GM12878 (cell line): ENCODE data around the gene KLHL8. TPM values are rescaled to one million over a fixed set of nuclear protein-coding genes. Genes with fewer than 3 reads are reported as not detected.

Experiments
- ATAC-seq: fragments of 200-7000 bp; cut with Tn5 transposase; 3 replicates; pipeline ENCODE4 v1.9.1; 2020; ENCODE audit warnings: mild to moderate bottlenecking, moderate library complexity
- BruUV-seq: library from RNA; stranded (reverse); fragments of 400-500 nt; replicated peaks from 2 replicates; lab custom pipeline; 2021; lab: Mats Ljungman, UMichigan
- CTCF ChIA-PET: fragments of 300-600 bp; sonication (Branson Sonifier 250); formaldehyde crosslinking; extraction: SDS; loops from one replicate; lab custom pipeline; 2021; ENCODE audit warnings: inconsistent platforms; lab: Yijun Ruan, JAX
- POLR2A ChIA-PET: fragments of 350-600 bp; formaldehyde crosslinking; extraction: SDS; loops from one replicate; lab custom pipeline; 2021; ENCODE audit warnings: inconsistent platforms; lab: Charles Lee
- RAD21 ChIA-PET: fragments of 300-600 bp; sonication (Branson Sonifier 250); formaldehyde crosslinking; loops from one replicate; lab custom pipeline; 2023; ENCODE audit warnings: antibody characterized with exemption; ENCODE audit not compliant: unreplicated experiment; lab: Charles Lee
- SMC1A ChIA-PET: fragments of 300-600 bp; sonication (Branson Sonifier 250); formaldehyde crosslinking; loops from one replicate; lab custom pipeline; 2023; ENCODE audit not compliant: unreplicated experiment, uncharacterized antibody; lab: Charles Lee
- DNase-seq: peaks from one replicate; pipeline ENCODE4 v3.0.0-alpha.2; 2011; ENCODE audit warnings: low read depth, low spot score
- FAIRE-seq: peaks from 3 replicates; lab custom pipeline; 2011; peaks lifted over from hg19 to GRCh38; lab: Jason Lieb, UNC
- H2AFZ ChIP-seq: 2 replicates; pipeline ENCODE4 v1.6.0; 2011; ENCODE audit warnings: low read depth, low read length, control low read depth; ENCODE audit not compliant: control insufficient read depth
- H3K27ac ChIP-seq: 2 replicates; pipeline ENCODE4 v1.5.1; 2011; ENCODE audit warnings: control low read depth; ENCODE audit not compliant: control insufficient read depth, insufficient read depth
- H3K27me3 ChIP-seq, 2 experiments: replicated peaks in 1 of 2; 2 replicates each; pipeline versions ENCODE4 v1.6.0 to v1.6.1; 2011; ENCODE audit warnings: low read length in 1 of 2; ENCODE audit not compliant: control insufficient read depth in 2 of 2, insufficient read depth in 2 of 2
- H3K36me3 ChIP-seq, 2 experiments: 2 replicates each; pipeline ENCODE4 v1.5.1; 2011; ENCODE audit warnings: low read length in 1 of 2; ENCODE audit not compliant: control insufficient read depth in 2 of 2, insufficient read depth in 2 of 2
- H3K4me1 ChIP-seq: 2 replicates; pipeline ENCODE4 v1.6.1; 2011; ENCODE audit warnings: mild to moderate bottlenecking, low read length, moderate library complexity, mixed read lengths; ENCODE audit not compliant: control insufficient read depth, insufficient read depth
- H3K4me2 ChIP-seq: 2 replicates; pipeline ENCODE4 v1.6.0; 2011; ENCODE audit warnings: control low read depth; ENCODE audit not compliant: control insufficient read depth, insufficient read depth
- H3K4me3 ChIP-seq: fragments of 200-600 bp; sonication (generic); 2 replicates; pipeline ENCODE4 v1.5.1; 2016
- H3K79me2 ChIP-seq: 2 replicates; pipeline ENCODE4 v1.6.0; 2011; ENCODE audit warnings: low read length; ENCODE audit not compliant: control insufficient read depth, insufficient read depth
- H3K9ac ChIP-seq: 2 replicates; pipeline ENCODE4 v1.8.0; 2011; ENCODE audit warnings: low read length, control low read depth, mixed read lengths; ENCODE audit not compliant: control insufficient read depth, insufficient read depth
- H3K9me3 ChIP-seq: replicated peaks from 3 replicates; pipeline ENCODE4 v1.5.1; 2011; ENCODE audit warnings: mild to moderate bottlenecking, low read length; ENCODE audit not compliant: control insufficient read depth, insufficient read depth
- H4K20me1 ChIP-seq: 2 replicates; pipeline ENCODE4 v1.6.0; 2011; ENCODE audit not compliant: control insufficient read depth, insufficient read depth
- PAX8 ChIP-seq: fragments of 450-650 bp; IDR thresholded peaks from 2 replicates; pipeline ENCODE4 v1.6.1; 2017; ENCODE audit warnings: mild to moderate bottlenecking, moderate library complexity
- RCOR1 ChIP-seq: conservative IDR thresholded peaks from 2 replicates; pipeline ENCODE4 v1.6.1; 2012; ENCODE audit warnings: low read depth, low read length, improper control_type of control experiment
- SMAD1 ChIP-seq: fragments of 450-650 bp; IDR thresholded peaks from 2 replicates; pipeline ENCODE4 v1.6.1; 2018; ENCODE audit warnings: mild to moderate bottlenecking, low read depth; ENCODE audit not compliant: partially characterized antibody
- TARDBP ChIP-seq: IDR thresholded peaks from 2 replicates; pipeline ENCODE4 v1.6.1; 2016; ENCODE audit warnings: borderline replicate concordance
- WGBS: methylation state at CpG from one replicate; pipeline ENCODE4 v1.1.6; 2016; ENCODE audit warnings: low lambda C conversion rate; ENCODE audit not compliant: insufficient replicate concordance, insufficient coverage; ENCODE audit errors: missing lambda C conversion rate; 5-methylcytosine and 5-hydroxymethylcytosine counted together
- in situ Hi-C: fragments of 300-500 bp; cut with MboI; formaldehyde crosslinking; loops from 9 replicates; pipeline ENCODE4 v1.14.3; 2018; ENCODE audit warnings: mixed read lengths
- intact Hi-C: fragments of 100-400 bp; cut with micrococcal nuclease; formaldehyde crosslinking; loops from one replicate; pipeline ENCODE4 v1.14.2; 2022; ENCODE audit not compliant: unreplicated experiment
- polyA plus RNA-seq, 11 experiments: library from polyadenylated mRNA; depleted of rRNA in 4 of 11; unstranded in 6 of 11; stranded (reverse) in 5 of 11; fragments of >200 nt; fragmentation: Nextera tagmentation in 4 of 11; fragmentation: Illumina TruSeq in 1 of 11; extraction: Ambion mirVana in 4 of 11; extraction: Trizol in 1 of 11; gene quantifications; 1 replicate in 1 of 11; 2 replicates in 10 of 11; pipeline versions ENCODE4 v1.2.1 to v1.2.3, GENCODE V29; 2011 to 2016; ENCODE audit warnings: inconsistent platforms in 2 of 11, missing spikeins in 2 of 11, low read depth in 1 of 11
- total RNA-seq, 4 experiments: library from RNA; depleted of rRNA in 3 of 4; stranded (reverse); fragments of >200 nt in 3 of 4; fragmentation: Illumina TruSeq in 1 of 4; extraction: Trizol in 1 of 4; gene quantifications; 2 replicates each; pipeline versions ENCODE4 v1.2.1 to v1.2.3, GENCODE V29; 2013 to 2021
- TF ChIP-seq, protein P1 (sequence below): IDR thresholded peaks from 2 replicates; pipeline ENCODE4 v1.6.1; 2012; ENCODE audit warnings: mild to moderate bottlenecking, low read depth, low read length

The KLHL8 gene
- total and polyA plus RNA-seq, 10 of the 15 experiments (the other 5 are each of a cell fraction or from before 2014, with no cell fraction given) = 4.5 to 13.1 (median 9.0) TPM

DNA sequence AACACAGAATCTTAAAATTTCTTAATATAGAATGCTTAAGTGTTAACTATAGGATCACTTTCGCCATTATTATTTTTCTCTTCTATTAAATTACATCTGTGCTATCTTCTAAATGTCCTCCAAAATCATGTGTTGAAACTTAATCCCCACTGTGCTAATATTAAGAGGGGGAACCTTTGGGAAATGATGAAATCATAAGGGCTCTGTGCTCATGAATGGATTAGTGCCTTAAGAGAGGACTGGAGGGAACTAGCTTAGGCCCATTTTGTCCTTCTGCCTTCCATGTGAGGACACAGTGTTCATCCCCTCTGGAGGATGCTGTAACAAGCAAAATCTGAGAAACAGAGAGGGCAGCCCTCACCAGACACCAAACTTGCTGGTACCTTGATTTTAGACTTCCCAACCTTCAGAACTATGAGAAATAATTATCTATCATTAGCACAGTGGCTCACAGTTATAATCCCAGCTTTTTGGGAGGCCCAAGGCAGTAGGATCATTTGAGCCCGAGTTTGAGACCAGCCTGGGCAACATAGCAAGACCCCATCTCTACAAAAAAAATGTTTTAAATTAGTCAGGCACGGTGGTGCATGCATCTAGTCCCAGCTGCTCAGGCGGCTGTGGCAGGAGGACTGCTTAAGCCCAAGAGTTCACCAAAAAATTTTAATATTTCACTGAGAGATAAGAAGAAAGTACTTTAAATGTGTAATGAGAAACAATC, 26.3 kb downstream of the KLHL8 start:
- Histone ChIP-seq H3K4me2 (no peak overlapping the region), H3K9ac (no peak overlapping the region), H2AFZ (no peak overlapping the region), H3K27me3 (no peaks in the 10 kb centered on the region), H4K20me1 (no peaks in the 10 kb centered on the region), H3K36me3 (no peaks in the 10 kb centered on the region), H3K4me1 (peaks cover 3% of the 10 kb centered on the region; the same call in 1 of the 2 replicates), H3K79me2 (peaks cover 18% of the 10 kb centered on the region), H3K4me3 (no peak overlapping the region), H3K9me3 (no peaks in the 10 kb centered on the region), H3K27ac (no peak overlapping the region)
- DNase-seq (no peak), ATAC-seq (no peak), FAIRE-seq (no peak)
- ChIA-PET CTCF (interaction anchor here (2.3 kb wide), 1 partner anchor 43 kb away, joined by 12 read pairs; no protein-coding TSS in a partner anchor), RAD21 (interaction anchor here (0.6 to 1.4 kb wide), 2 partner anchors 25 to 41 kb away, joined by 3 to 4 read pairs; no protein-coding TSS in a partner anchor), POLR2A (no interaction called here), SMC1A (interaction anchor here (1.0 to 1.3 kb wide), 4 partner anchors 7 to 23 kb away, joined by 3 to 4 read pairs (median 3); no protein-coding TSS in a partner anchor)
- in situ Hi-C loops (no loop called here), intact Hi-C loops (no loop called here)
- WGBS = 79% methylated on average over 4 of the region's 4 CpGs
- BruUV-seq = no TSS peak
- no peak for TF ChIP-seq SMAD1
- TF ChIP-seq RCOR1 = no peak
- no peak for TF ChIP-seq TARDBP
- TF ChIP-seq, protein P1, sequence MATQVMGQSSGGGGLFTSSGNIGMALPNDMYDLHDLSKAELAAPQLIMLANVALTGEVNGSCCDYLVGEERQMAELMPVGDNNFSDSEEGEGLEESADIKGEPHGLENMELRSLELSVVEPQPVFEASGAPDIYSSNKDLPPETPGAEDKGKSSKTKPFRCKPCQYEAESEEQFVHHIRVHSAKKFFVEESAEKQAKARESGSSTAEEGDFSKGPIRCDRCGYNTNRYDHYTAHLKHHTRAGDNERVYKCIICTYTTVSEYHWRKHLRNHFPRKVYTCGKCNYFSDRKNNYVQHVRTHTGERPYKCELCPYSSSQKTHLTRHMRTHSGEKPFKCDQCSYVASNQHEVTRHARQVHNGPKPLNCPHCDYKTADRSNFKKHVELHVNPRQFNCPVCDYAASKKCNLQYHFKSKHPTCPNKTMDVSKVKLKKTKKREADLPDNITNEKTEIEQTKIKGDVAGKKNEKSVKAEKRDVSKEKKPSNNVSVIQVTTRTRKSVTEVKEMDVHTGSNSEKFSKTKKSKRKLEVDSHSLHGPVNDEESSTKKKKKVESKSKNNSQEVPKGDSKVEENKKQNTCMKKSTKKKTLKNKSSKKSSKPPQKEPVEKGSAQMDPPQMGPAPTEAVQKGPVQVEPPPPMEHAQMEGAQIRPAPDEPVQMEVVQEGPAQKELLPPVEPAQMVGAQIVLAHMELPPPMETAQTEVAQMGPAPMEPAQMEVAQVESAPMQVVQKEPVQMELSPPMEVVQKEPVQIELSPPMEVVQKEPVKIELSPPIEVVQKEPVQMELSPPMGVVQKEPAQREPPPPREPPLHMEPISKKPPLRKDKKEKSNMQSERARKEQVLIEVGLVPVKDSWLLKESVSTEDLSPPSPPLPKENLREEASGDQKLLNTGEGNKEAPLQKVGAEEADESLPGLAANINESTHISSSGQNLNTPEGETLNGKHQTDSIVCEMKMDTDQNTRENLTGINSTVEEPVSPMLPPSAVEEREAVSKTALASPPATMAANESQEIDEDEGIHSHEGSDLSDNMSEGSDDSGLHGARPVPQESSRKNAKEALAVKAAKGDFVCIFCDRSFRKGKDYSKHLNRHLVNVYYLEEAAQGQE = no peak
- TF ChIP-seq PAX8 = no peak
